OCI-LY1 (cell line): Measurements from ENCODE around the gene CTBP2.

ENCODE experiments used
- H2AFZ ChIP-seq: fragments of 200-600 bp; sonication (generic), shearing (Covaris generic); 2 replicates; pipeline ENCODE4 v1.6.0; 2014; ENCODE audit warnings: antibody characterized with exemption, mild to moderate bottlenecking, low read length
- H3F3A ChIP-seq: fragments of 200-600 bp; sonication (generic), shearing (Covaris generic); 2 replicates; pipeline ENCODE4 v1.6.0; 2014; ENCODE audit warnings: mild to moderate bottlenecking, antibody characterized with exemption, low read length, moderate library complexity; ENCODE audit not compliant: insufficient read depth
- H3K27ac ChIP-seq: fragments of 200-600 bp; sonication (generic); 2 replicates; pipeline ENCODE4 v1.5.1; 2014; ENCODE audit warnings: low read length, mixed run types, mild to moderate bottlenecking, low read depth; ENCODE audit not compliant: poor library complexity, severe bottlenecking
- H3K27me3 ChIP-seq: fragments of 200-600 bp; sonication (generic); 2 replicates; pipeline ENCODE4 v1.6.0; 2014; ENCODE audit warnings: antibody characterized with exemption, mild to moderate bottlenecking, low read length, moderate library complexity; ENCODE audit not compliant: insufficient read depth
- H3K36me3 ChIP-seq: fragments of 200-600 bp; sonication (generic); 2 replicates; pipeline ENCODE4 v1.6.1; 2014; ENCODE audit warnings: mild to moderate bottlenecking, antibody characterized with exemption, low read length, moderate library complexity, mixed read lengths; ENCODE audit not compliant: insufficient read depth
- H3K4me1 ChIP-seq: fragments of 200-600 bp; sonication (generic); 2 replicates; pipeline ENCODE4 v1.5.1; 2014; ENCODE audit warnings: mild to moderate bottlenecking, low read length, moderate library complexity; ENCODE audit not compliant: insufficient read depth, severe bottlenecking
- H3K4me2 ChIP-seq: fragments of 200-600 bp; sonication (generic), shearing (Covaris generic); 2 replicates; pipeline ENCODE4 v1.6.1; 2014; ENCODE audit warnings: low read length
- H3K4me3 ChIP-seq: fragments of 200-600 bp; sonication (generic); 2 replicates; pipeline ENCODE4 v1.5.1; 2014; ENCODE audit warnings: low read length, low read depth, mild to moderate bottlenecking, mixed read lengths; ENCODE audit not compliant: poor library complexity, severe bottlenecking
- H3K79me2 ChIP-seq: fragments of 200-600 bp; shearing (Covaris generic); 2 replicates; pipeline ENCODE4 v1.6.1; 2016; ENCODE audit warnings: mixed run types, low read length, mixed read lengths; ENCODE audit not compliant: insufficient read depth
- H3K9ac ChIP-seq: fragments of 200-600 bp; sonication (generic), shearing (Covaris generic); 2 replicates; pipeline ENCODE4 v1.6.1; 2014; ENCODE audit warnings: mild to moderate bottlenecking, low read length, mixed read lengths
- H3K9me2 ChIP-seq: fragments of 200-600 bp; sonication (generic), shearing (Covaris generic); 2 replicates; pipeline ENCODE4 v1.6.1; 2014; ENCODE audit warnings: low read depth, mild to moderate bottlenecking, low read length, mixed read lengths
- H3K9me3 ChIP-seq: fragments of 200-600 bp; shearing (Covaris generic); 2 replicates; pipeline ENCODE4 v1.6.1; 2014; ENCODE audit warnings: low read length, mixed read lengths
- H4K20me1 ChIP-seq: fragments of 200-600 bp; sonication (generic), shearing (Covaris generic); 2 replicates; pipeline ENCODE4 v1.6.0; 2016; ENCODE audit warnings: mild to moderate bottlenecking, low read length; ENCODE audit not compliant: insufficient read depth
- CTCF ChIP-seq: fragments of 200-600 bp; sonication (generic), shearing (Covaris generic); IDR thresholded peaks from 2 replicates; pipeline ENCODE4 v1.5.1; 2017; ENCODE audit warnings: mild to moderate bottlenecking, antibody characterized with exemption, low read length, moderate library complexity, mixed read lengths
- EZH2 ChIP-seq: fragments of 200-600 bp; sonication (generic), shearing (Covaris generic); IDR thresholded peaks from 2 replicates; pipeline ENCODE4 v1.8.0; 2017; ENCODE audit warnings: borderline replicate concordance, mixed run types, mild to moderate bottlenecking, antibody characterized with exemption, low read length, moderate library complexity, mixed read lengths

CTBP2 gene

GRCh38 chr10:124936813-124937212 is 223.6 kb downstream of the CTBP2 start:
- H4K20me1 ChIP-seq = no peaks in the 10 kb centered on the region

DNA sequence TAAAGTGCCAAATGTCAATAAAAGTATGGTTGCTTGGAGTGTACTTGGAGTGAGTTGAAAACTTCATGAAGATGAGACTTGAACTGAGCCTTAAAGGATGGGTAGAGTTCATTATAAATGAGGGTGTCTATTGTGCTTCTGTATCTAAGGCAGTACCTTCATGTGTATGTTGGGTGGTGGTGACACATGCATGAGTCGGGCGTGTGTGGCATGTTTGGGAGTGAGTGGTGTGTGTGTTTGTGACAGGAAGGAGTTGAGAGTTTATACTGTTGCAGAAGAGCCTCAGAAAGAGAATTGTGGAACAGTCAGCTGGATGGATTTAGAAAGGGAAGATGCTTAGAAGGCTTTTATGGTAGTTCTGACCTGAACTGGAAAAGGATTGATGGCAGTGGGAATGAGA is 224.4 kb downstream of the CTBP2 start:
- Histone ChIP-seq H3K27me3 (no peaks in the 10 kb centered on the region), H3K9me2 (no peaks in the 10 kb centered on the region), H3K79me2 (peaks cover 84% of the 10 kb centered on the region), H3K9ac (no peak overlapping the region), H3K4me1 (peaks cover 8% of the 10 kb centered on the region), H3F3A (no peaks in the 10 kb centered on the region; the same call in 1 of the 2 replicates), H4K20me1 (no peaks in the 10 kb centered on the region), H3K27ac (no peak overlapping the region), H2AFZ (no peak overlapping the region), H3K4me2 (no peak overlapping the region), H3K9me3 (no peaks in the 10 kb centered on the region), H3K36me3 (peaks cover 9% of the 10 kb centered on the region), H3K4me3 (no peak overlapping the region)
- TF ChIP-seq EZH2 = no peak
- no peak for TF ChIP-seq CTCF

More at GRCh38 chr10:124936813-124937212, 223.6 kb downstream of the CTBP2 start:
- Histone ChIP-seq H3K9ac (no peak overlapping the region), H3K79me2 (peaks cover 83% of the 10 kb centered on the region), H3K9me2 (no peaks in the 10 kb centered on the region), H3K4me1 (peaks cover 11% of the 10 kb centered on the region), H3K27ac (no peak overlapping the region), H3K4me3 (no peak overlapping the region), H3K4me2 (no peak overlapping the region), H2AFZ (no peak overlapping the region), H3F3A (no peaks in the 10 kb centered on the region; the same call in 1 of the 2 replicates), H3K9me3 (no peaks in the 10 kb centered on the region), H3K36me3 (peaks cover 8% of the 10 kb centered on the region; the same call in 1 of the 2 replicates), H3K27me3 (no peaks in the 10 kb centered on the region)
- TF ChIP-seq CTCF (no peak), EZH2 (no peak)
